Testis (tissue), 3 donors: ENCODE data around the gene SMG6. TPM values are rescaled to one million over a fixed set of nuclear protein-coding genes. Genes with fewer than 3 reads are reported as not detected.

Experiments used
- DNase-seq: peaks from one replicate; pipeline ENCODE4 v3.0.0-alpha.2; 2019
- H3K27ac ChIP-seq, 2 donors: fragments of 200-600 bp; sonication (generic); one replicate each; pipeline ENCODE4 v1.5.1; 2019
- H3K27me3 ChIP-seq: fragments of 200-600 bp; sonication (generic); one replicate; pipeline ENCODE4 v1.5.1; 2019
- H3K36me3 ChIP-seq: fragments of 200-600 bp; sonication (generic); one replicate; pipeline ENCODE4 v1.5.1; 2017; ENCODE audit warnings: low read depth; ENCODE audit errors: missing control alignments
- H3K4me1 ChIP-seq: fragments of 200-600 bp; sonication (generic); one replicate; pipeline ENCODE4 v1.5.1; 2019
- H3K4me3 ChIP-seq, 2 donors: fragments of 200-600 bp; sonication (generic); one replicate each; pipeline ENCODE4 v1.5.1; 2017 to 2019
- H3K9me3 ChIP-seq: fragments of 200-600 bp; sonication (generic); one replicate; pipeline ENCODE4 v1.5.1; 2017
- CTCF ChIP-seq, 3 experiments: fragments of 450-650 bp in 2 of 3; fragments of 200-600 bp in 1 of 3; sonication (generic) in 1 of 3; IDR thresholded peaks; one replicate each; pipeline ENCODE4 v1.5.1; 2016 to 2019; ENCODE audit warnings: antibody characterized with exemption in 3 of 3, mild to moderate bottlenecking in 2 of 3, moderate library complexity in 1 of 3
- POLR2A ChIP-seq: fragments of 450-650 bp; IDR thresholded peaks from one replicate; pipeline ENCODE4 v1.6.1; 2017; ENCODE audit warnings: antibody characterized with exemption, mild to moderate bottlenecking, moderate library complexity
- WGBS, 2 donors: methylation state at CpG; one replicate each; pipeline ENCODE4 v1.1.5; 2018; 5-methylcytosine and 5-hydroxymethylcytosine counted together
- intact Hi-C: fragments of 100-400 bp; cut with DNase I; formaldehyde crosslinking; loops from one replicate; pipeline ENCODE4 v1.15.1; 2023; ENCODE audit warnings: low total_unique reads
- polyA plus RNA-seq: library from polyadenylated mRNA; stranded (reverse); fragments of 350-450 nt; fragmentation: Illumina TruSeq; extraction: RNeasy Lipid Tissue Mini Kit (QIAGEN cat#74804); gene quantifications from one replicate; pipeline ENCODE4 v1.2.3, GENCODE V29; 2014; ENCODE audit warnings: low read depth, low replicate concordance; ENCODE audit not compliant: insufficient read depth
- total RNA-seq, 2 donors: library from RNA; depleted of rRNA; stranded (reverse); fragments of >200 nt; gene quantifications; one replicate each; pipeline ENCODE4 v1.2.3, GENCODE V29; 2016

The SMG6 gene
- total and polyA plus RNA-seq, 3 donors from 2014 or later: 68.7 to 86.5 (median 80.6) TPM

DNA sequence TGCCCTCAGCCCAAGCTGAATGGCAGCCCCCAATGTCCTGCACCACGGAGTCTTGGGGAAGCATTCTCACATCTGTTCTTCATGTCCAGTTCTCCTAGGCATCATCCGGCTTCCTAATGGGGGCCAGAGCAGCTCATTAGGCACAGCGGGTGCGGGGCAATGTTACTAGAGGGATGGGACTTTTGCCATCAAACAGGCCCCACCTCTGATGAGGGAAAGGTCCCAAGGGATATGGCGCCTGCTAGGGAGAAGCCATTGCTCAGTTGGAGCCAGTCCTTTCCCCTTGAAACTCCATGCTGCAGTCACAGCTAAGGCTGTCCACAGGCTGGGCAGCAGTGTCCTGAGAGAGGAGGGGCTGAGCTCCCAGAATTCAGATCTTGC is 275.4 kb downstream of the SMG6 start:
- H3K4me1 ChIP-seq: peaks cover 29% of the 10 kb centered on the region

DNA sequence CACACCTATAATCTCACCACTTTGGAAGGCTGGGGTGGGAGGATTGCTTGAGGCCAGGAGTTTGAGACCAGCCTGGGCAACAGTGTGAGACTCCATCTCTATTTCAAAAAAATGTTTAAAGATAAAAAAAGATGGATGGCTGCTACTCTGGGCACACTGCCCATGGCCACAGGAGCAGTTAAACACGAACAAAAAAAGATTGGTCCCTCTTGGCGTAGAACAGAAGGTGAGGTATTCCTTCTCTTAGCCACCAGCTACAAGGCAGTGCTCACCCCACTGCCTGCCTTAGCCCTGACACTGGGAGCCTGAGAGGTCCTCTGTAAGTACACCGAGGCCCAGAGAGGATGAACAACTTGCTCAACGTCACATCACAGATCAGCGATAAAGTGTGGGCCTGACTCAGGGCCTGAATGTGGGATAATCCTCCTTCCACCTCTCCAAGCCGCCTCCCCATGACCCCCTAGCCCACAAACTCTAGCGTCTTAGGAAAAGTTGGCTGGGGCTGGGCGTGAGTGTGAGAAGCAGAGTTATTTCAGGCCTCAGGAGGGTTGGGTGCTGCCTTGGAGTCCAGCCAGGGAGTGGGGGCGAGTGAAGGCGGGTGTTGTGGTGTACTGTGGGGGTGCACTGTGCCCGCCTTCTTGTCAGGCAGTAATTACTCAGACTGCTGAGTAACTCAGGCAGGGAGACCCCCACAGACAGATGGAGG is 275.9 kb downstream of the SMG6 start:
- Histone ChIP-seq H3K4me1 (peaks cover 30% of the 10 kb centered on the region), H3K27me3 (no peaks in the 10 kb centered on the region), H3K9me3 (no peaks in the 10 kb centered on the region), H3K4me3 (no peak overlapping the region), H3K36me3 (no peaks in the 10 kb centered on the region), H3K27ac (no peak overlapping the region)
- no peak for DNase-seq
- TF ChIP-seq POLR2A: no peak
- TF ChIP-seq CTCF (IDR thresholded peaks at IDR 0.05): no peak
- WGBS, 2 donors: 57 to 61% methylated on average over 11 of the region's 11 CpGs
- intact Hi-C loops: loop anchor here (5.0 kb wide), 1 partner anchor 120 kb away; no protein-coding TSS in a partner anchor

More for the DNA sequence above, 275.4 kb downstream of the SMG6 start:
- TF ChIP-seq POLR2A (no peak), CTCF (IDR thresholded peaks at IDR 0.05) (no peak)
- Histone ChIP-seq H3K27ac (no peak overlapping the region), H3K4me3 (no peak overlapping the region), H3K36me3 (no peaks in the 10 kb centered on the region), H3K9me3 (no peaks in the 10 kb centered on the region), H3K27me3 (no peaks in the 10 kb centered on the region)
- no peak for DNase-seq
- intact Hi-C loops: loop anchor here (5.0 kb wide), 1 partner anchor 121 kb away; no protein-coding TSS in a partner anchor
- WGBS, 2 donors: 67 to 84% methylated on average over 1 to 5 of the region's 5 CpGs

DNA sequence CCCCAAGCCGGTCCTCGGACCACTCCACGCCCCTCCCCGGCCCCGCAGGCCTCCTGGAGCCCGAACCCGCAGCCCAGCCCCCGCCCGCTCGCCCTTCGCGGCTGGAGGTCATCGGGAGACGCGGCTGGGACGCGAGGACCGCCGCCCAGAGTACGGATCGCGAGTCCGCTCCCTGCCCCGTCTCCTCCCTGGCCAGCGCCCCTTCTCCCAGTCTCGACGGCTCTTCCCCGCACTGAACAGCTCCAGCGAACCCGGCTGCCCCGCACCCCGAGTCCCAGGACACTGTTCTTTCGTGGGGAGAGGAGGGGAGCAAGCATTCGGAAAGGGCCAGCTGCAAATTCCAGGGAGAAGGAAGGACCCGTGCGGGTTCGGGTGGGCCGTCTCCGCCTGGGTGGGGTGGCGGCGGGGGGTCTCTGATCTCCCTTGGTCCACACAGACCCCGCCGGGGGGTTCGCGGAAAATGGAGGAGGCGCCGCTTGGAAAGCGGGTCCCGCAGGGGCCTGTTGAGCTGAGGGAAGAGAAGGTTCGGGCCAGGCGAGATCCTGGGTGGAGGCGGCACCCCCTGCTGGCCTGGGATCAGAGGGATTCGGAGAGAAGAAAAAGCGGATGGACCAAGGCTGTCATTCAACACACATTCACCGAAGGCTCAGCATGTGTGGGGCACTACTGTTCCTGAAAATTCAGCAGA is 277.8 kb downstream of the SMG6 start:
- WGBS, 2 donors: 0 to 1% methylated on average over 13 to 43 of the region's 55 CpGs
- intact Hi-C loops: loop anchor here (5.0 kb wide), 1 partner anchor 118 kb away; no protein-coding TSS in a partner anchor
- Histone ChIP-seq H3K27me3 (no peaks in the 10 kb centered on the region), H3K4me1 (peaks cover 19% of the 10 kb centered on the region), H3K9me3 (no peaks in the 10 kb centered on the region), H3K4me3 (peak overlapping the region; percentile 52 to 69), H3K36me3 (no peaks in the 10 kb centered on the region), H3K27ac (no peak overlapping the region)
- DNase-seq: peak; percentile 86
- TF ChIP-seq CTCF (IDR thresholded peaks at IDR 0.05) (peak in 2 of 3 experiments; percentile 63 to 72), POLR2A (no peak)

DNA sequence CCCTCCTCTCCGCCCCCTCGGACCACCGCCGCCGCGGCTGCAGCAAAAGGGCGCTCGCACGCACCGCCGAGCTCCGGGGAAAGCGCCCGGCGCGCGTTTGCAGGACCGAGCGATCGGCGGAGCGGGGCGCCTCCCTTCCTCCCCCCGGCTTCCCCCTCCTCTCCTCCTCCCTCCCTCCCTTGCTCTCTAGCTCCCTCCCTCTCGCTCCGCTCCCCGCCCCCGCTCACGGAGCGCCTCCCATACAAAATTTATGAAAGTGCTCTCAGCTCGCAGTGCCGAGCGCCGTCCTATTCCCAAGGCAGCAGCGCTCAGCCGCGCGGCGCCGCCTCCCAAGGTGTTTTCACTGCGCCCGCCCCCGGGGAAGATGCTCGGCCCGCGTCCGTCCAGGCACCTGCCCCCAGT is 278.4 kb downstream of the SMG6 start, which contains the start of gene RTN4RL1:
Gene RTN4RL1, minus strand, starts transcription at position 115 of the 402 bp plus-strand sequence. CDS start 469 bp downstream, outside the sequence.
- Histone ChIP-seq H3K4me3 (peak within 1 kb of the TSS; percentile 52 to 69), H3K4me1 (peaks cover 18% of the 10 kb centered on the region), H3K27ac (no peak within 1 kb of the TSS), H3K9me3 (no peaks in the 10 kb centered on the region), H3K36me3 (no peaks in the 10 kb centered on the region), H3K27me3 (no peaks in the 10 kb centered on the region)
- TF ChIP-seq CTCF (IDR thresholded peaks at IDR 0.05) (no peak), POLR2A (no peak)
- WGBS, 2 donors: 1% methylated on average over 45 of the region's 47 CpGs; no CpG with 5 or more reads in 1 of the 2 donors
- DNase-seq: peak; percentile 69
- intact Hi-C loops: loop anchor here (5.0 kb wide), 1 partner anchor 118 kb away; no protein-coding TSS in a partner anchor
